Loucy (cell line): Measurements from ENCODE around the gene CENPP.

Source experiments
- H2AFZ ChIP-seq: fragments of 200-600 bp; sonication (generic); 2 replicates; pipeline ENCODE4 v1.6.0; 2016; ENCODE audit warnings: antibody characterized with exemption, mild to moderate bottlenecking, low read length, moderate library complexity
- H3F3A ChIP-seq: fragments of 200-600 bp; 2 replicates; pipeline ENCODE4 v1.6.0; 2016; ENCODE audit warnings: antibody characterized with exemption, low read depth, mild to moderate bottlenecking
- H3K27me3 ChIP-seq: fragments of 200-600 bp; sonication (generic); 2 replicates; pipeline ENCODE4 v1.6.1; 2014; ENCODE audit warnings: low read length, mild to moderate bottlenecking; ENCODE audit not compliant: insufficient read depth, poor library complexity, severe bottlenecking
- H3K36me3 ChIP-seq: fragments of 200-600 bp; sonication (generic); 2 replicates; pipeline ENCODE4 v1.6.1; 2016; ENCODE audit warnings: low read length; ENCODE audit not compliant: insufficient read depth
- H3K4me1 ChIP-seq: fragments of 200-600 bp; sonication (generic); 2 replicates; pipeline ENCODE4 v1.5.1; 2014; ENCODE audit warnings: low read length, mild to moderate bottlenecking; ENCODE audit not compliant: insufficient read depth, poor library complexity, severe bottlenecking
- H3K4me2 ChIP-seq: fragments of 200-600 bp; sonication (generic); 2 replicates; pipeline ENCODE4 v1.6.0; 2014; ENCODE audit warnings: antibody characterized with exemption, low read length, low read depth, mild to moderate bottlenecking; ENCODE audit not compliant: poor library complexity, severe bottlenecking
- H3K4me3 ChIP-seq: fragments of 200-600 bp; sonication (generic); 2 replicates; pipeline ENCODE4 v1.5.1; 2014; ENCODE audit warnings: low read length, mild to moderate bottlenecking, mixed read lengths; ENCODE audit not compliant: poor library complexity, severe bottlenecking
- H3K79me2 ChIP-seq: fragments of 200-600 bp; sonication (generic); 2 replicates; pipeline ENCODE4 v1.6.1; 2014; ENCODE audit warnings: low read length; ENCODE audit not compliant: insufficient read depth
- H3K9ac ChIP-seq: fragments of 200-600 bp; sonication (generic); 2 replicates; pipeline ENCODE4 v1.6.0; 2014; ENCODE audit warnings: mild to moderate bottlenecking, low read depth, low read length, moderate library complexity; ENCODE audit not compliant: poor library complexity, severe bottlenecking
- H3K9me2 ChIP-seq: fragments of 200-600 bp; sonication (generic); replicated peaks from 2 replicates; pipeline ENCODE4 v1.6.1; 2016; ENCODE audit warnings: low read depth, low read length, mixed read lengths
- H3K9me3 ChIP-seq: fragments of 200-600 bp; sonication (generic); 2 replicates; pipeline ENCODE4 v1.6.1; 2014; ENCODE audit warnings: mild to moderate bottlenecking, antibody characterized with exemption, low read length, low read depth; ENCODE audit not compliant: insufficient read depth
- H4K20me1 ChIP-seq: fragments of 200-600 bp; sonication (generic); 2 replicates; pipeline ENCODE4 v1.6.0; 2014; ENCODE audit warnings: antibody characterized with exemption, low read length, mild to moderate bottlenecking; ENCODE audit not compliant: insufficient read depth, poor library complexity, severe bottlenecking
- CTCF ChIP-seq: fragments of 200-600 bp; sonication (generic); conservative IDR thresholded peaks from 2 replicates; pipeline ENCODE4 v1.5.1; 2014; ENCODE audit warnings: mild to moderate bottlenecking, antibody characterized with exemption, low read length
- EZH2phosphoT487 ChIP-seq: fragments of 200-600 bp; IDR thresholded peaks from 2 replicates; pipeline ENCODE4 v1.6.1; 2018; ENCODE audit warnings: antibody characterized with exemption, mild to moderate bottlenecking, moderate library complexity, borderline replicate concordance

CENPP gene

GRCh38 chr9:92607773-92608172 is 282.0 kb downstream of the CENPP start:
- Histone ChIP-seq H2AFZ (no peak overlapping the region), H3K9ac (no peak overlapping the region), H3K4me2 (no peak overlapping the region), H3K4me1 (peaks cover 3% of the 10 kb centered on the region), H3K4me3 (no peak overlapping the region), H3F3A (no peaks in the 10 kb centered on the region), H4K20me1 (no peaks in the 10 kb centered on the region), H3K9me3 (0 out of 2 replicates have a peak, but pooled peaks cover 6% of the 10 kb centered on the region), H3K79me2 (no peaks in the 10 kb centered on the region), H3K36me3 (peaks cover 15% of the 10 kb centered on the region; the same call in 1 of the 2 replicates), H3K27me3 (no peaks in the 10 kb centered on the region), H3K9me2 (no peaks in the 10 kb centered on the region)
- no peak for TF ChIP-seq EZH2phosphoT487
- no peak for TF ChIP-seq CTCF

DNA sequence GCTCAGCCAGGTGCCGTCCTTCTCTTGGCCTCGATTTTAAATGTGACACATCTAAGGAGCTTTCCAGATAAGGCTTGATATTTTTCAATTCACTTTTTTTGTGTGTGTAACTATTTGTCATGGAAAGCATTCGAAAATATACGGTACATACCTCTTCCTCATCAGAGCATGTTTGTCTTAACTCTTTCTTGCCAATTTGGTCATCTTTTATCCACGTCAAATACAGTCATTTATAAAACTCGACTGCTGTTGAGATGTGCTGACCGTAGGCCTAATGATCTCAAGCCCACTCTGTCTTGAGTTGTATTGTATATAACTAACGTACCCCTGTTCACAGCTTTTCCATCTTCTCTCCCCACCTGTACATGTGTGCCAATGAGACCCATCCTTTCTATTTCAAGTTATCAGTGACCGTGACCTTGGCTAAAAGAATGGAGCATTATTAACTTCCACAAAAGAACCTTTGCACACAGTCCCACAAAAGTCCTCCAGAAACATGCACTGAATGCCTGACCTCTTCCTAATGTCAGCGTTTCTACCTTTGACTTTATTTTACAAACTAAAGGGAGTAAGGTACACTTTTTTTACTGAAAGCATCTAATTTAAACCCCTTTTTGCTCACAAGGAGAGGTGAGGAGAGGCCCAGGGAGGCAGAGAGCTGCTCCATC is 282.6 kb downstream of the CENPP start:
- H3K9me3 ChIP-seq = 0 out of 2 replicates have a peak, but pooled peaks cover 6% of the 10 kb centered on the region
- no peak overlapping the region for H2AFZ ChIP-seq
- peaks cover 3% of the 10 kb centered on the region for H3K4me1 ChIP-seq
- H3K4me3 ChIP-seq = no peak overlapping the region
- H3F3A ChIP-seq = no peaks in the 10 kb centered on the region
- H3K9ac ChIP-seq = no peak overlapping the region
- H3K79me2 ChIP-seq = no peaks in the 10 kb centered on the region
- H3K9me2 ChIP-seq = no peaks in the 10 kb centered on the region
- no peak overlapping the region for H3K4me2 ChIP-seq
- peaks cover 21% of the 10 kb centered on the region; the same call in 1 of the 2 replicates for H3K36me3 ChIP-seq
- H3K27me3 ChIP-seq = no peaks in the 10 kb centered on the region
- no peak for TF ChIP-seq CTCF
- TF ChIP-seq EZH2phosphoT487 = no peak
- H4K20me1 ChIP-seq = no peaks in the 10 kb centered on the region

DNA sequence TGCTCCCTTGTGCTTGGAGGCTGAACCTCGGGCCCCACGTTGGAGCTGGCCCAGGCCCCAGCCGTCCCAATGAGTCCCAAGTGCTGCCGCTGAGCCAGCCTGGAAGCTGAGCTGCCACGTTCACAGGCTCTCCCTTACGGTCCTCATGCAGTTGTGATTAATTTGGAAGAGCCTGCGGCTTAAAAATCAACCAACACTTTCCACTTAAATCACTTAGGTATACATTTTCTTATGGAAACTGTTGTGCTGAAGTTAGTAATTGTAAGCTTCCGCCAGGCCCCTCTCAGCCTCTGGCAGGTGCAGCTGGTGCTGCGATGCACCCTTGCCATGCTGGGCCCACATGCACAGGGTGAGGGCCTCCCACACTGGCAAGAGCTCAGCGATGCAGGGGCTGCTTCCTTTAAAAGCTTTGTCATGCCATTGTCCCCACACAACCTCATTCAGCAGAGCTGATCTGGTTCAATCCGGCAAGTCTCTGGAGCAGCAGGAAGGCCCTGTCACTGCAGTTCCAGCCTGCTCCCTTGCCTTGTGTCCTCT is 283.2 kb downstream of the CENPP start:
- Histone ChIP-seq H3K4me2 (no peak overlapping the region), H3K27me3 (no peaks in the 10 kb centered on the region), H3K4me1 (peaks cover 3% of the 10 kb centered on the region), H3K9me3 (0 out of 2 replicates have a peak, but pooled peaks cover 1% of the 10 kb centered on the region), H3K9ac (no peak overlapping the region), H3K79me2 (no peaks in the 10 kb centered on the region), H3K36me3 (peaks cover 27% of the 10 kb centered on the region; the same call in 1 of the 2 replicates), H4K20me1 (no peaks in the 10 kb centered on the region), H3K9me2 (no peaks in the 10 kb centered on the region), H3K4me3 (no peak overlapping the region), H2AFZ (no peak overlapping the region), H3F3A (no peaks in the 10 kb centered on the region)
- no peak for TF ChIP-seq EZH2phosphoT487
- no peak for TF ChIP-seq CTCF
